Kidney tubule cell (primary cell): ENCODE measurements around the gene RASL12.
"Not testable (repeated sequence)": the region's sequence is repeated elsewhere in the genome, so short reads cannot be mapped to it uniquely, and the experiment has no call there.

Experiments used
- DNase-seq: peaks from one replicate; pipeline ENCODE4 v3.0.0-alpha.2; 2018; ENCODE audit warnings: low spot score

RASL12 gene

GRCh38 chr15:65075607-65076395 lies 8.0 kb upstream of the RASL12 start:
- not testable (repeated sequence) for DNase-seq

GRCh38 chr15:65074946-65075345 lies 7.2 kb upstream of the RASL12 start:
- DNase-seq: not testable (repeated sequence)

GRCh38 chr15:65072617-65073016 lies 4.8 kb upstream of the RASL12 start:
- no peak for DNase-seq

GRCh38 chr15:65072027-65072426 lies 4.2 kb upstream of the RASL12 start:
- DNase-seq: no peak

- no peak for DNase-seq
Observed at GRCh38 chr15:65071381-65071811, 3.6 kb upstream of the RASL12 start.

- DNase-seq: no peak
Observed at GRCh38 chr15:65069779-65070546, 2.2 kb upstream of the RASL12 start.

GRCh38 chr15:65069179-65069578 lies 1.4 kb upstream of the RASL12 start:
- no peak for DNase-seq

GRCh38 chr15:65068403-65068788 lies 605 bp upstream of the RASL12 start:
- DNase-seq: no peak

GRCh38 chr15:65067317-65067644 lies 510 bp downstream of the RASL12 start:
- no peak for DNase-seq

- DNase-seq: no peak
Observed at GRCh38 chr15:65066635-65067316, 1.0 kb downstream of the RASL12 start.

GRCh38 chr15:65066001-65066634 lies 1.7 kb downstream of the RASL12 start:
- peak; percentile 48 for DNase-seq

- peak; percentile 64 for DNase-seq
Observed at GRCh38 chr15:65062726-65063125, 5.1 kb downstream of the RASL12 start.

GRCh38 chr15:65062061-65062460 lies 5.7 kb downstream of the RASL12 start:
- DNase-seq: no peak

GRCh38 chr15:65060641-65061397 lies 7.0 kb downstream of the RASL12 start:
- DNase-seq: no peak

GRCh38 chr15:65059931-65060596 lies 7.7 kb downstream of the RASL12 start:
- no peak for DNase-seq

GRCh38 chr15:65059369-65059750 lies 8.4 kb downstream of the RASL12 start:
- DNase-seq: no peak

GRCh38 chr15:65058394-65059368 lies 9.1 kb downstream of the RASL12 start:
- no peak for DNase-seq

- no peak for DNase-seq
Observed at GRCh38 chr15:65057549-65057940, 10.2 kb downstream of the RASL12 start.

GRCh38 chr15:65056868-65057548 lies 10.8 kb downstream of the RASL12 start:
- DNase-seq: peak; percentile 96
